Prostate gland (tissue), 2 donors: ENCODE measurements around the gene ODAM. TPM values are rescaled to one million over a fixed set of nuclear protein-coding genes. Genes with fewer than 3 reads are reported as not detected.

ENCODE experiments used
- DNase-seq: peaks from one replicate; pipeline ENCODE4 v3.0.0-alpha.2; 2019; ENCODE audit warnings: low spot score
- H3K27ac ChIP-seq, 2 donors: fragments of 200-600 bp; sonication (generic); 2 replicates each; pipeline ENCODE4 v1.5.1; 2017 to 2019
- H3K27me3 ChIP-seq: fragments of 200-600 bp; sonication (generic); replicated peaks from 2 replicates; pipeline ENCODE4 v1.5.1; 2019; ENCODE audit not compliant: insufficient read depth
- H3K36me3 ChIP-seq, 2 donors: fragments of 200-600 bp; sonication (generic); 1 replicate in 1 of 2; 2 replicates in 1 of 2; pipeline versions ENCODE4 v1.5.1 to v1.8.1; 2017 to 2019
- H3K4me1 ChIP-seq: fragments of 200-600 bp; sonication (generic); replicated peaks from 2 replicates; pipeline ENCODE4 v1.5.1; 2019
- H3K4me3 ChIP-seq, 2 donors: fragments of 200-600 bp; sonication (generic); 2 replicates each; pipeline ENCODE4 v1.5.1; 2017 to 2019
- H3K9me3 ChIP-seq: fragments of 200-600 bp; sonication (generic); 2 replicates; pipeline ENCODE4 v1.5.1; 2017
- POLR2A ChIP-seq: fragments of 450-650 bp; IDR thresholded peaks from one replicate; pipeline ENCODE4 v1.6.1; 2016; ENCODE audit warnings: antibody characterized with exemption, mild to moderate bottlenecking
- POLR2AphosphoS5 ChIP-seq: sonication (generic); formaldehyde crosslinking; IDR thresholded peaks from one replicate; pipeline ENCODE4 v1.6.1; 2017; ENCODE audit warnings: antibody characterized with exemption
- WGBS: methylation state at CpG from one replicate; pipeline ENCODE4 v1.1.5; 2018; 5-methylcytosine and 5-hydroxymethylcytosine counted together
- intact Hi-C: fragments of 100-400 bp; cut with DNase I; formaldehyde crosslinking; loops from one replicate; pipeline ENCODE4 v1.14.2; 2022
- total RNA-seq, 2 donors: library from RNA; depleted of rRNA; stranded (reverse); fragments of >200 nt; gene quantifications; one replicate each; pipeline ENCODE4 v1.1.0, GENCODE V29; 2016
- TF ChIP-seq, protein P1 (sequence below), 4 experiments: fragments of 200-600 bp in 2 of 4; fragments of 450-650 bp in 2 of 4; sonication (generic) in 2 of 4; IDR thresholded peaks; 1 replicate in 3 of 4; 2 replicates in 1 of 4; pipeline ENCODE4 v1.5.1; 2016 to 2019; ENCODE audit warnings: antibody characterized with exemption in 4 of 4, mild to moderate bottlenecking in 2 of 4, moderate library complexity in 2 of 4

The ODAM gene, protein sequence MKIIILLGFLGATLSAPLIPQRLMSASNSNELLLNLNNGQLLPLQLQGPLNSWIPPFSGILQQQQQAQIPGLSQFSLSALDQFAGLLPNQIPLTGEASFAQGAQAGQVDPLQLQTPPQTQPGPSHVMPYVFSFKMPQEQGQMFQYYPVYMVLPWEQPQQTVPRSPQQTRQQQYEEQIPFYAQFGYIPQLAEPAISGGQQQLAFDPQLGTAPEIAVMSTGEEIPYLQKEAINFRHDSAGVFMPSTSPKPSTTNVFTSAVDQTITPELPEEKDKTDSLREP
- total RNA-seq: 1 to 10 TPM in 1 of 2 donors, not detected in 1; 2.8 TPM

DNA sequence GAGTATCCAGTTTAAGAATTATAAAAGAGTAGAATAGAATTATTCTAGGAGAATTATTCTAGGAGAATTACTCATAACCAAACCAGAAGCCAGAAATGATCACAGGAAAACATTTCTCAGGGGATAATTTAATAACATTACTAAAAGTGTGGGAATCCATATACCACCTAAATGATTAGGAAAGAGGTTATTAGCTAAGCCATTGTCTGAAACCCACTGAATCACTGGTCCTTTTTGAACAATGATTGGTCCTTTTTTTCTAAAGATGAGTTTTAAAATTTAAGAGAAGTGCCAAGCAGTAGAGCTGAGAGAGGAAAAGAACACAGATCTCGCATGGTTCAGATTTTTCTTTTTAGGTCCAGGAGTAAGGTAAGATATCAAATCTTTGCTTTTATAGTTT, at the start of gene ODAM:
ODAM (plus strand) TSS at position 301 of the 400 bp plus-strand sequence. CDS start 819 bp downstream, outside the sequence.
- Histone ChIP-seq H3K4me3 (no peak within 1 kb of the TSS), H3K27me3 (no peaks in the 10 kb centered on the region), H3K36me3 (no peaks in the 10 kb centered on the region), H3K27ac (no peak within 1 kb of the TSS), H3K4me1 (no peaks in the 10 kb centered on the region), H3K9me3 (no peaks in the 10 kb centered on the region)
- WGBS: 97% methylated on average over 1 of the region's 1 CpG
- TF ChIP-seq, protein P1, sequence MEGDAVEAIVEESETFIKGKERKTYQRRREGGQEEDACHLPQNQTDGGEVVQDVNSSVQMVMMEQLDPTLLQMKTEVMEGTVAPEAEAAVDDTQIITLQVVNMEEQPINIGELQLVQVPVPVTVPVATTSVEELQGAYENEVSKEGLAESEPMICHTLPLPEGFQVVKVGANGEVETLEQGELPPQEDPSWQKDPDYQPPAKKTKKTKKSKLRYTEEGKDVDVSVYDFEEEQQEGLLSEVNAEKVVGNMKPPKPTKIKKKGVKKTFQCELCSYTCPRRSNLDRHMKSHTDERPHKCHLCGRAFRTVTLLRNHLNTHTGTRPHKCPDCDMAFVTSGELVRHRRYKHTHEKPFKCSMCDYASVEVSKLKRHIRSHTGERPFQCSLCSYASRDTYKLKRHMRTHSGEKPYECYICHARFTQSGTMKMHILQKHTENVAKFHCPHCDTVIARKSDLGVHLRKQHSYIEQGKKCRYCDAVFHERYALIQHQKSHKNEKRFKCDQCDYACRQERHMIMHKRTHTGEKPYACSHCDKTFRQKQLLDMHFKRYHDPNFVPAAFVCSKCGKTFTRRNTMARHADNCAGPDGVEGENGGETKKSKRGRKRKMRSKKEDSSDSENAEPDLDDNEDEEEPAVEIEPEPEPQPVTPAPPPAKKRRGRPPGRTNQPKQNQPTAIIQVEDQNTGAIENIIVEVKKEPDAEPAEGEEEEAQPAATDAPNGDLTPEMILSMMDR (IDR thresholded peaks at IDR 0.05): no peak
- no peak for TF ChIP-seq POLR2A
- TF ChIP-seq POLR2AphosphoS5: no peak
- intact Hi-C loops: no loop called here
- no peak for DNase-seq

DNA sequence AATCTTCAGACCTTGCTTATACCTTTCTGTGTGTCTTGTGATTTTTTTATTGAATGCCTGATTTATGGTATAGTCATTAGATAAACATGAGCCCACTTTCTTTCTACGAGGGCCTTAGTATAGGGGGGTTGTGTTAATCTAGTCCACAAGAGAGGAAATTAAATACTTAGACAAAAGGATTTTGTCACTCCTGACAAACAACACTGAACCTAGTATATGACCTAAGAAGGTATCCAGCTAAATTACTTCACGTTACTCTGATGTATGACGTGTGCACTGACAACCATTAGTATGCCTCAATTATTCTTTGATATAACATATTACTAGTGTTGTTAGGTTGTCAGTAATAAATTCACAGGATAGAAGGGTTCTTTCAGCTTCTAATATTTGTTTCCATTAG, 44.3 kb upstream of the ODAM start:
- Histone ChIP-seq H3K9me3 (no peaks in the 10 kb centered on the region), H3K4me1 (no peaks in the 10 kb centered on the region), H3K27ac (no peak overlapping the region), H3K4me3 (no peak overlapping the region), H3K27me3 (no peaks in the 10 kb centered on the region), H3K36me3 (no peaks in the 10 kb centered on the region)
- DNase-seq: no peak
- TF ChIP-seq, protein P1 (IDR thresholded peaks at IDR 0.05): no peak
- TF ChIP-seq POLR2AphosphoS5 (no peak), POLR2A (no peak)
- intact Hi-C loops: no loop called here
- 61% methylated on average over 3 of the region's 3 CpGs for WGBS

DNA sequence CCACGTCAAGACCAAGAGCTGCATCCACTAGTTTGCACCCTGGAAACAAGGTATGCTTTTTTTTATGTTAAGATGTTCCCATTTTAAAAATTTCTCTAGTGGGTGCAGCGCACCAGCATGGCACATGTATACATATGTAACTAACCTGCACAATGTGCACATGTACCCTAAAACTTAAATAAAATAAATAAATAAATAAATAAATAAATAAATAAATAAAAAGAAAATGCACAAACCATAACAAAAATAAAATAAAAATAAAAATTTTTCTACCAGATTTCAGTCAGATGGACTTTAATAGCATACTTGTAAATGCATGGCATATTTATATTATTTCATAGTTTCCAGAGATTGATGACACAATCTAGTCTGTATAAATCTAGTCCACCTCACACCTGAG, 43.4 kb upstream of the ODAM start:
- Histone ChIP-seq H3K27ac (no peak overlapping the region), H3K4me3 (no peak overlapping the region), H3K9me3 (no peaks in the 10 kb centered on the region), H3K4me1 (no peaks in the 10 kb centered on the region), H3K36me3 (no peaks in the 10 kb centered on the region), H3K27me3 (no peaks in the 10 kb centered on the region)
- intact Hi-C loops: no loop called here
- no peak for TF ChIP-seq POLR2A
- TF ChIP-seq POLR2AphosphoS5: no peak
- TF ChIP-seq, protein P1 (IDR thresholded peaks at IDR 0.05): no peak
- 90% methylated on average over 2 of the region's 2 CpGs for WGBS
- DNase-seq: no peak

DNA sequence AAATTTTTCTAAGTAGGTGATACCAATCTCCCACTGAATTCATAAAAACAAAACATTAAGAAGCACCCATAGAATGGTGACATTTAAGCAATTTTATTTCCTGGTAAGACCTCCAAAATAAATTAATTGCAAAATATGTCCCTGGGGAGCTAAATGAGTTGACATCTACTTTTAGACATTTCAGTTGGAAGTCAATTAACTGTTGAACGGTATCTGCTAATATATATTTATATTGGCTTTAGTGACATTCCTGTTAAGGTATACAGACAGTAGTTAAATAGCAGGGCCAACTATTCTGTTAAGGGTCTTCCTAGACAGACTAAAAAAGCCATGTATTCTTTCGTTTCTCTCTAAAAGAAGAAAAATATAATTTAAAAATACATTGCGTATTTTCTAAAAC, 41.6 kb upstream of the ODAM start, which contains the start of gene PRR27:
PRR27 (plus strand) TSS at position 301 of the 400 bp plus-strand sequence. CDS start 139 bp downstream, outside the sequence.
- Histone ChIP-seq H3K4me1 (no peaks in the 10 kb centered on the region), H3K27me3 (no peaks in the 10 kb centered on the region), H3K27ac (no peak within 1 kb of the TSS), H3K36me3 (no peaks in the 10 kb centered on the region), H3K4me3 (no peak within 1 kb of the TSS), H3K9me3 (no peaks in the 10 kb centered on the region)
- WGBS: 84% methylated on average over 3 of the region's 3 CpGs
- no peak for DNase-seq
- intact Hi-C loops: no loop called here
- TF ChIP-seq POLR2A (no peak), POLR2AphosphoS5 (no peak)
- TF ChIP-seq, protein P1 (IDR thresholded peaks at IDR 0.05): no peak

DNA sequence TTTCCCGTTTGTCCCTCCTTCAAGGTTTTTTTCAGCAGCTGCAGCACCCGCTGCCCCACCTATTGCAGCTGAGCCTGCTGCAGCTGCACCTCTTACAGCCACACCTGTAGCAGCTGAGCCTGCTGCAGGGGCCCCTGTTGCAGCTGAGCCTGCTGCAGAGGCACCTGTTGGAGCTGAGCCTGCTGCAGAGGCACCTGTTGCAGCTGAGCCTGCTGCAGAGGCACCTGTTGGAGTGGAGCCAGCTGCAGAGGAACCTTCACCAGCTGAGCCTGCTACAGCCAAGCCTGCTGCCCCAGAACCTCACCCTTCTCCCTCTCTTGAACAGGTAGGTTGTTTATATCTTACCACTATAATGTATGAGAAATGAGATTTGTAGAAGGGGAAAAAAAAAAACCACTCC, 36.9 kb upstream of the ODAM start:
- intact Hi-C loops: no loop called here
- H3K4me1 ChIP-seq: no peaks in the 10 kb centered on the region

More for the DNA sequence above, 36.9 kb upstream of the ODAM start:
- H3K27ac ChIP-seq: no peak overlapping the region
- TF ChIP-seq POLR2A (no peak), POLR2AphosphoS5 (no peak)
- TF ChIP-seq, protein P1 (IDR thresholded peaks at IDR 0.05): no peak
- H3K36me3 ChIP-seq: no peaks in the 10 kb centered on the region
- no peak overlapping the region for H3K4me3 ChIP-seq
- 62% methylated on average over 2 of the region's 2 CpGs for WGBS
- no peaks in the 10 kb centered on the region for H3K27me3 ChIP-seq
- DNase-seq: no peak
- no peaks in the 10 kb centered on the region for H3K9me3 ChIP-seq
